Stimulated activated CD4-positive, alpha-beta T cell treated with anti-CD3 and anti-CD28 coated beads, TNF-alpha, amount 100 ng/mL, for 1 hour (primary cell): Measurements from ENCODE around the gene MGP.

Source experiments
- DNase-seq, 3 donors: peaks; one replicate each; pipeline ENCODE4 v3.0.0-alpha.2; 2020; ENCODE audit warnings: low read depth in 3 of 3, low spot score in 1 of 3

The MGP gene

GRCh38 chr12:14833336-14833735, 52.3 kb downstream of the MGP start:
- no peak for DNase-seq
